ENCODE results near the gene LIMK2. TPM values are rescaled to one million over a fixed set of nuclear protein-coding genes. Genes with fewer than 3 reads are reported as not detected.

The LIMK2 gene
- total RNA-seq, 2 experiments from 2014 or later, result 38.9 to 39.9 TPM

- DNase-seq, result no peak
- H3K27ac Mint-ChIP-seq, result peak overlapping the region; percentile 86
- H3K9me3 Mint-ChIP-seq, result no peaks in the 10 kb centered on the region
- ATAC-seq (ENCODE audit: low read depth), result no peak
- peaks cover 56% of the 10 kb centered on the region for H3K4me1 Mint-ChIP-seq
- H3K36me3 Mint-ChIP-seq, result peaks cover 28% of the 10 kb centered on the region
- POLR2A ChIA-PET, result interaction anchor here (1.1 to 1.6 kb wide), 4 partner anchors 14 to 62 kb away, joined by 3 to 8 read pairs (median 4); no protein-coding TSS in a partner anchor
- no peaks in the 10 kb centered on the region for H3K27me3 Mint-ChIP-seq
- H3K4me3 Mint-ChIP-seq, result peak overlapping the region; percentile 52
Measured at GRCh38 chr22:31284281-31285155, 72.4 kb downstream of the LIMK2 start.

- no peaks in the 10 kb centered on the region for H3K27me3 Mint-ChIP-seq
- H3K27ac Mint-ChIP-seq, result peak overlapping the region; percentile 86
- ATAC-seq (ENCODE audit: low read depth) (peak; percentile 59), DNase-seq (no peak)
- POLR2A ChIA-PET, result interaction anchor here (0.5 to 1.5 kb wide), 5 partner anchors 9 to 344 kb away, joined by 3 to 5 read pairs (median 3); no protein-coding TSS in a partner anchor
- peaks cover 15% of the 10 kb centered on the region for H3K36me3 Mint-ChIP-seq
- H3K4me3 Mint-ChIP-seq, result peak overlapping the region; percentile 38
- peaks cover 55% of the 10 kb centered on the region for H3K4me1 Mint-ChIP-seq
- no peaks in the 10 kb centered on the region for H3K9me3 Mint-ChIP-seq
Measured at GRCh38 chr22:31286360-31287255, 74.5 kb downstream of the LIMK2 start.

- Mint-ChIP-seq H3K4me3 (peak overlapping the region; percentile 77), H3K4me1 (peaks cover 63% of the 10 kb centered on the region), H3K36me3 (peaks cover 15% of the 10 kb centered on the region), H3K27me3 (no peaks in the 10 kb centered on the region), H3K9me3 (no peaks in the 10 kb centered on the region), H3K27ac (peak overlapping the region; percentile 86)
- POLR2A ChIA-PET, result interaction anchor here (1.0 to 6.4 kb wide), 2 partner anchors 8 to 348 kb away, joined by 3 to 127 read pairs; no protein-coding TSS in a partner anchor
- DNase-seq (no peak), ATAC-seq (ENCODE audit: low read depth) (no peak)
Measured at GRCh38 chr22:31287818-31288495, 75.9 kb downstream of the LIMK2 start.

GRCh38 chr22:31288496-31289240, 76.6 kb downstream of the LIMK2 start:
- Mint-ChIP-seq H3K9me3 (no peaks in the 10 kb centered on the region), H3K27me3 (no peaks in the 10 kb centered on the region), H3K36me3 (peaks cover 9% of the 10 kb centered on the region), H3K4me3 (peak overlapping the region; percentile 93), H3K27ac (peak overlapping the region; percentile 98), H3K4me1 (peaks cover 64% of the 10 kb centered on the region)
- POLR2A ChIA-PET, result interaction anchor here (1.0 to 6.4 kb wide), 6 partner anchors 9 to 349 kb away, joined by 3 to 127 read pairs (median 20); partner anchors contain the start of genes LIMK2, MORC2, PATZ1 and TUG1
- ATAC-seq (ENCODE audit: low read depth) (no peak), DNase-seq (no peak)

- Mint-ChIP-seq H3K9me3 (no peaks in the 10 kb centered on the region), H3K36me3 (peaks cover 11% of the 10 kb centered on the region), H3K4me1 (peaks cover 65% of the 10 kb centered on the region), H3K27ac (peak overlapping the region; percentile 98), H3K4me3 (peak overlapping the region; percentile 93), H3K27me3 (no peaks in the 10 kb centered on the region)
- POLR2A ChIA-PET, result interaction anchor here (1.1 to 6.4 kb wide), 7 partner anchors 9 to 321 kb away, joined by 3 to 127 read pairs (median 18); partner anchors contain the start of genes LIMK2, MORC2, PATZ1 and TUG1
- ATAC-seq (ENCODE audit: low read depth) (no peak), DNase-seq (no peak)
Measured at GRCh38 chr22:31289344-31289743, 77.2 kb downstream of the LIMK2 start.

- DNase-seq, result peak; percentile 95
- Mint-ChIP-seq H3K27me3 (no peaks in the 10 kb centered on the region), H3K4me1 (peaks cover 58% of the 10 kb centered on the region), H3K9me3 (no peaks in the 10 kb centered on the region), H3K36me3 (peaks cover 7% of the 10 kb centered on the region), H3K27ac (peak overlapping the region; percentile 98), H3K4me3 (peak overlapping the region; percentile 93)
- POLR2A ChIA-PET, result interaction anchor here (0.6 to 6.4 kb wide), 21 partner anchors 9 to 138 kb away, joined by 3 to 127 read pairs (median 5); partner anchors contain the start of genes LIMK2, PATZ1 and RNF185
- ATAC-seq (ENCODE audit: low read depth), result peak; percentile 85
Measured at GRCh38 chr22:31290494-31291471, 78.7 kb downstream of the LIMK2 start.

DNA sequence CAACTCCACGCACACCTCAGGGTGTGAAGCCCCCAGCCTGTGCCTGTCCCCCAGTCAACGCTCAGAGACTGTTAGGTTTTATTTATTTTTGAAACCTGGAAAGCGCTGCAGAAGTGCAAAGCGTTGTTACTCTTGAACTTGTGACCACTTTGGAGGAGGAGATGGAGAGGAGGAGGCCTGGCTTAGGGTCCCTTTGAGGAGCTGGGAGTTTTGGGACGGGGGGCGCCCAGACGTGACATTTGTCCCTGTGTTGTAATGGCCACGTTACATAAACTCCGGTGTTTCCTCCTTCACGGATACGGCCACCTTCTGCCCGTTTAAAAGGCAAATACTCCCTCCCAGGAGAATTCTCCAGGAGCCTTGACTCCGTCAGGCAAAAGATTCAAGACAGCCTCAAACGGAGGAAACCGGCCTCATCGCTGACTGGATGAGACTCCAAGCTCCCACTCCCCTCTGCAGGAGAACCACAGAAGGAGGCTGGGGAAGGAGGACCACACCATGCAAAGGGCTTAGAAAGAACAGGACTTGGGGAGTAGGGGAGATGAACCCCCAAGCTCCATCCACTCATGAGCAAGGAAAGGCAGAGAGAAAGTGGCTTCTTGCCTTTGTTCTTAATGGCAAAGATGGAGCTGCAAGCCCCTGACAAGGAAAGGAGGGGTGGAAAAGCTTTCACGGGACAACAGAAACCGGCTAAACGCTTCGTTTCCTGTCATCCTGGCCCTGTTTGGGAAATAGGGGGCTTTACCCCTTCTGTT, 79.6 kb downstream of the LIMK2 start:
- Mint-ChIP-seq H3K9me3 (no peaks in the 10 kb centered on the region), H3K27me3 (no peaks in the 10 kb centered on the region), H3K27ac (peak overlapping the region; percentile 93), H3K36me3 (peaks cover 7% of the 10 kb centered on the region), H3K4me3 (peak overlapping the region; percentile 93), H3K4me1 (peaks cover 58% of the 10 kb centered on the region)
- ATAC-seq (ENCODE audit: low read depth), result no peak
- DNase-seq, result peak; percentile 52
- POLR2A ChIA-PET, result interaction anchor here (0.7 to 6.4 kb wide), 12 partner anchors 12 to 323 kb away, joined by 3 to 127 read pairs (median 8); partner anchors contain the start of genes LIMK2, MORC2, PATZ1 and RNF185

DNA sequence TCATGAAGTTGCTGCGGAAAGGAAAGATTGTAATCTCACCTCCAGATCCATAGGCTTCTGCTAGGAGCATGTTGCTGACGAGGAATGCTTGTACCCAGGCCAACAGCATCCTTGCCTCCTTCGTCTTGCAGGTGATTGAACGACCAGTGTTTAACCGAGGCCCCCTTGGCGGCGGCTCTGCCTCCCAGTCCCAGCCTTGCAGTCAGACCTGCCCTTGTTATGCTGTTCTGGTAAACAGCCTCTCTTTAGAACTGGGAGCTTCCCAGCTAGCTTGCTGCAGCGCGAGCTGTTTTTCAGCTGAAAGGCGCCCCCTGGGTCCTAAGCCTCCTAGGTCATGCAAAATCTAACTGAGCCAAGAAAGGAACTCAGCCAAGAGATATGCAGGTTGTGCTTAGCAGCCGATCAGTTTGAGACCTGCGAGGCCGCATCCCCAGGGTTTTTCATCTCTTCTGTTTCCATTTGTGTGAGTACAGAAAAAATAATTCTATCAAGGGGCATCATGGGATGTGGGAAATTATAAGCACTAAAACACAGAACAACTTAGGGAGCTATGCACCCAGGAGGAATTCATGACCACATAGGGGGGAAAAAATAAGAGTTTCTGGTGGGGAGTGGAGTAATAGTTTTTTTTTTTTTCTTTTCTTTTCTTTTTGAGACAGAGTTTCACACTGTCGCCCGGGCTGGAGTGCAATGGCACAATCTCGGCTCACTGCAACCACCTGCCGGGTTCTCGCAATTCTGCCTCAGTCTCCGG, 80.3 kb downstream of the LIMK2 start, which contains the start of gene PIK3IP1:
Gene PIK3IP1, minus strand, starts transcription at position 253 of the 754 bp plus-strand sequence. Its CDS starts 144 bp downstream, at position 109.
- Mint-ChIP-seq H3K4me1 (peaks cover 56% of the 10 kb centered on the region), H3K9me3 (no peaks in the 10 kb centered on the region), H3K36me3 (peaks cover 7% of the 10 kb centered on the region), H3K4me3 (peak within 1 kb of the TSS; percentile 93), H3K27ac (peak within 1 kb of the TSS; percentile 93), H3K27me3 (no peaks in the 10 kb centered on the region)
- ATAC-seq (ENCODE audit: low read depth) (peak; percentile 47), DNase-seq (peak; percentile 78)
- POLR2A ChIA-PET, result interaction anchor here (0.6 to 6.4 kb wide), 14 partner anchors 12 to 1878 kb away, joined by 3 to 127 read pairs (median 6); partner anchors contain the start of genes LIMK2, MORC2, PATZ1 and TUG1

DNA sequence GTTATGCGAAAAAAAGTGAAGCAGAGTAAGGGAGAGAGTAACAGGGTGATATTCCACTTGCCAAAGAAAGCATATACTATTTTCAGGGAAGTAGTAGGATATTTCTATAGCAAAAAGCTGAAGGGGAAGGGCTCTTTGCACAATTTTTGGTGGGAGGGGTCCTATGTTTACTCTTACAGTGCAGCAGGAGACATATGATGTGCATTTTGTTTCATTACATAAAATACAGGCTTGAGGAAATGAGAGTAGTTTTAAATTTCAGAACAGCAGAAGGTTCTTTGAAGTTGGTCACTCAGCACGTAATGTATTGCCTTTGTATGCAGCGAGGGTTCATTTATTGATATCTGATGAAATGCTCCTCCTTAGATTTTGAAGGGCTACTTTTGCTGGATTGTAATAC, 83.3 kb downstream of the LIMK2 start:
- Mint-ChIP-seq H3K4me1 (peaks cover 35% of the 10 kb centered on the region), H3K36me3 (peaks cover 4% of the 10 kb centered on the region), H3K9me3 (no peaks in the 10 kb centered on the region), H3K4me3 (peak overlapping the region; percentile 52), H3K27ac (peak overlapping the region; percentile 19), H3K27me3 (no peaks in the 10 kb centered on the region)
- DNase-seq (no peak), ATAC-seq (ENCODE audit: low read depth) (no peak)
- POLR2A ChIA-PET, result no interaction called here

Data from activated naive CD8-positive, alpha-beta T cell treated with anti-CD3 and anti-CD28 coated beads, Interleukin-2, amount 10 ng/mL, durations not matched to agents 7 days and 5 days (primary cell).